ENCODE data around the gene ASL.
"Not testable (repeated sequence)": the region's sequence is repeated elsewhere in the genome, so short reads cannot be mapped to it uniquely, and the experiment has no call there.

The ASL gene

GRCh38 chr7:66076462-66077329 lies 1.1 kb downstream of the ASL start:
- DNase-seq: peak; percentile 60

DNA sequence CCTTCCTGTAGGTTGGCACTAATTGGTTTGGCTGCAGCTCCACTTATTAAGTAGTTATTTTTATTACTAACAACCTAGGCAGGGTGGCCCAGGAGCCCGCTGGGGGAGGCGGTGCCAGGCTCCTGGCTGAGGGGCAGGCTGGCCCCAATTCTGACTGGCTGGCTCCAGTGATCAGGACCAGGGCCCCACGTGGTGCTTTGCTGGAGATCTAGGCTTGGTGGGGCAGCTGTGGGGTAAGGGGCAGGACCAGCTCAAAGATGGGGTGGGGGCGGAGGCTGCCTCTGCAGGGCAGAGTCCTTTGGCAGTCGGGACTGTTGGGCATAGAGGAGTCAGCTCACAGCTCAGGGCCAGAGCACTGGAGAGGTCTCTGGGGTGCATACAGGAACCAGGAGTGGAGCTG lies 2.4 kb downstream of the ASL start:
- no peak for DNase-seq

DNA sequence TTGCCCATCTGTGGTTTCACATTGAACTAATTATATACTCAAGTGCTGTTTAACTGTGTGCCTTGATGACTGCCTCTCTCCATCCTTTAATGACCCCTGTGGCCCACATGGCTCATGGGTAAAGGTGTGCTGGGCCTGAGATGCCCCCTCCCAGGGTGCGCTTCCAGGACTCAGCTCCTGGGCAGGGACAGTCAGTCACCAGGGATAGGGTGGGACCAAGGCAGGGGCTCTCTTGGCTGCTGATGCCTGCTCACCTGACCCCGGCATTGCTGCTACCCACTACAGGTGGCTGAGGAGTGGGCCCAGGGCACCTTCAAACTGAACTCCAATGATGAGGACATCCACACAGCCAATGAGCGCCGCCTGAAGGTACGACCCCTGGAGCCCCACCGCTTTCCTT lies 6.5 kb downstream of the ASL start:
- DNase-seq: no peak

DNA sequence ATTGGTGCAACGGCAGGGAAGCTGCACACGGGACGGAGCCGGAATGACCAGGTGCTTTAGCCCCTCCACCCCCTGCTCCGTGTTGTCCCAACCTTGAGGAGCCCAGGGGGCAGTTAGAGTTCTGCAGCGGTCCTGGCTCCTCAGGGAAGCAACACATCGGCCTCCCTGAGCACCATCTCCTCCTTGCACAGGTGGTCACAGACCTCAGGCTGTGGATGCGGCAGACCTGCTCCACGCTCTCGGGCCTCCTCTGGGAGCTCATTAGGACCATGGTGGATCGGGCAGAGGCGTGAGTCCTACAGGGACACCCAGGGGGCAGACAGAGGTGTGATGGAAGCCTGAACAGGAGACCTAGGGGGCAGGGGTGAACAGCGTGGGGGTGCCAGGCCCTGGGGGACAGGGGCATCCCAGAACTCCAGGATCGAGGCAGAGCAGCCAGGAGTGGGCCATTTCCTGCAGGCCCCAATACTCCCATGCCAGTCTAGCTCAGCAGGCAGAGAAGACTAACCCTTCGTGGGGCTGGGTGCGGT lies 7.3 kb downstream of the ASL start:
- no peak for DNase-seq

DNA sequence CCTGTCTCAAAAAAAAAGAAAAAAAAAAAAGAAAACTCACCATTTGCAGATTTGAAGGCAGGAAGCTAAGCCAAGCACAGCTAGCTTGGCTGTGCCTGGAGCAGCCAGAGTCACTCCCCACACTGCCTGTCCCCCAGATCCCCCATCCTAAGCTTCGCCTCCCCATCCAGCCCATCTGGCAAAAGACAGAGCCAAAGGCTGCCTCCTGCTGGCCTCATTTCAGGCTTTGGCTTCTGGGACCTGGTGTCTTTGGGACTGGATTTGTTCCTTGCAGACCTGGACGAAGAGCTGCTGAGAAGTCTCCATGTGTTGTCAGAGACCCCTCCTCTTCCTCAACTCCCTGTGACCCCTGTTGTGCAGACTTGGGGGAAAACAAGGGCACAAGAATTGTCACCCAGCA lies 8.1 kb downstream of the ASL start:
- no peak for DNase-seq

DNA sequence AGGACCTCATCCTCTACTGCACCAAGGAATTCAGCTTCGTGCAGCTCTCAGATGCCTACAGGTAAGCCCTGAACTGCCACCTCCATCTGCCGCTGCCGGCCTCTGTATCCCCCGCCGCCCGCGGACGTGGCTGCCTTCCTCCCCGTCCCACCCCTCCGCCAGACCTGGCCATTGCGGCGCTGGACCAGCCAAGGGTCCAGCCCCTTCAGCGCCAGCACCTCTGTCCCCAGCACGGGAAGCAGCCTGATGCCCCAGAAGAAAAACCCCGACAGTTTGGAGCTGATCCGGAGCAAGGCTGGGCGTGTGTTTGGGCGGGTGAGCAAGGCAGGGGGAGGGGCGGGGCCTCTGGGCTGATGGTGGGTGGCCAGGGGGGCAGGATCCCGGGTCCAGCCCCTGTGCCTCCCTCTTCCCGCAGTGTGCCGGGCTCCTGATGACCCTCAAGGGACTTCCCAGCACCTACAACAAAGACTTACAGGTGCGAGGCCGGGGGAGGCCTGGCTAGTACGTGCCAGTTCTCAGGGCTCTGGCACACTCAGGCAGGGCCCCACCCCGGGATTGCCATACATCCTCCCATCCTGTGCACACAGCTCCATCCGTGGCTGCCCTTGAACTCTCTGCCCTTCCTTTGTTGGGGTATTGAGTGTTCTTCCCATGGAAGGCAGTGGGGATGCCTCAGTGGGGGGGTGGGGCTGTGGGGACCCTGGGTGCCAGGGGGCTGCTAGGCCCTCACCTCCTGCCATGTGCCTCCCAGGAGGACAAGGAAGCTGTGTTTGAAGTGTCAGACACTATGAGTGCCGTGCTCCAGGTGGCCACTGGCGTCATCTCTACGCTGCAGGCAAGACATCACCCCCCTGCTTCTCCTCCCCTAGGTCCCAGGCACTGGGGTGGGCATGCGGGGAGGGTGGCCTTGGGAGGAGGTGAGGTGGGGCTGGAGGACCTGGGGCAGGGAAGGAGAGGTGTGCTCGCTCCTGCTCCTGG lies 13.5 kb downstream of the ASL start:
- no peak for DNase-seq

- no peak for DNase-seq
Observed at GRCh38 chr7:66092654-66093053, 17.0 kb downstream of the ASL start.

GRCh38 chr7:66095010-66095409 lies 19.4 kb downstream of the ASL start:
- no peak for DNase-seq

DNA sequence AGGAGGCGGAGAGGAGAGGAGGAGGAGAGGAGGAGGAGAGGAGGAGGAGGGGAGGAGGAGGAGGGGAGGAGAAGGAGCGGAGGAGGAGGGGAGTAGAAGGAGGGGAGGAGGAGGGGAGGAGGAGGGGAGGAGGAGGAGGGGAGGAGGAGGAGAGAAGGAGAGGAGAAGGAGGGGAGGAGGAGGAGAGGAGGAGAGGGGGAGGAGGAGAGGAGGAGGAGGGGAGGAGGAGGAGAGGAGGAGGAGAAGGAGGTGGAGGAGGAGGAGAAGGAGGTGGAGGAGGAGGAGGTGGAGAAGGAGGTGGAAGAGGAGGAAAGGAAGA lies 23.6 kb downstream of the ASL start:
- DNase-seq: no peak

DNA sequence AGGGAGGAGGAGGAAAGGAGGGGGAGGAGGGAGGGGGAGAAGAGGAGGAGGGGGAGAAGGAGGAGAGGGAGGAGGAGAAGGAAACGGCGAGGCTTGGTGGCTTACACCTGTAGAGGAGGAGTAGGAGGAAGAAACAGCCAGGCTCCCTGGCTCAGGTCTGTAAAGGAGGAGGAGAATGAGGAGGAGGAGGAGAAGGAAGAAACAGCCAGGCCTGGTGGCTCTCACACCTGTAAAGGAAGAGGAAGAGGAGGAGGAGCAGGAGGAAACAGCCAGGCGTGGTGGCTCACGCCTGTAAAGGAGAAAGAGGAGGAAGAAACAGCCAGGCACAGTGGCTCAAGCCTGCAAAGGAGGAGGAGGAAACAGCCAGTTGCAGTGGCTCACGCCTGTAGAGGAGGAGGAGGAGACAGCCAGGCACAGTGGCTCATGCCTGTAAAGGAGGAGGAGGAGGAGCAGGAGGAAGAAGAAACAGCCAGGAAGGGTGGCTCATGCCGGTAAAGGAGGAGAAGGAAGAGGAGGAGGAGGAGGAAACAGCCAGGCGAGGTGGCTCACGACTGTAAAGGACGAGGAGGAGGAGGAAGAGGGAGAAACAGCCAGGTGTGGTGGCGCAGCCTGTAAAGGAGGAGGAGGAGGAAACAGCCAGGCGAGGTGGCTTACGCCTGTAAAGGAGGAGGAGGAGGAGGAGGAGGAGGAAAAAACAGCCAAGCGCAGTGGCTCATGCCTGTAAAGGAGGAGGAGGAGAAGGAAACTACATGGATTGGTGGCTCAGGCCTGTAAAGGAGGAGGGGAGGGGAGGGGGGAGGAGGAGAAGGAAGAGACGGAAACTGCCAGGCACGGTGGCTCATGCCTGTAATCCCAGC lies 24.2 kb downstream of the ASL start:
- DNase-seq: peak; percentile 67

- DNase-seq: no peak
Observed at GRCh38 chr7:66100408-66101050, 24.9 kb downstream of the ASL start.

GRCh38 chr7:66102168-66102567 lies 26.5 kb downstream of the ASL start:
- DNase-seq: not testable (repeated sequence)

GRCh38 chr7:66103994-66104393 lies 28.4 kb downstream of the ASL start:
- DNase-seq: peak; percentile 30

GRCh38 chr7:66105263-66105748 lies 29.7 kb downstream of the ASL start:
- DNase-seq: no peak

GRCh38 chr7:66108410-66108809 lies 32.8 kb downstream of the ASL start:
- not testable (repeated sequence) for DNase-seq

DNA sequence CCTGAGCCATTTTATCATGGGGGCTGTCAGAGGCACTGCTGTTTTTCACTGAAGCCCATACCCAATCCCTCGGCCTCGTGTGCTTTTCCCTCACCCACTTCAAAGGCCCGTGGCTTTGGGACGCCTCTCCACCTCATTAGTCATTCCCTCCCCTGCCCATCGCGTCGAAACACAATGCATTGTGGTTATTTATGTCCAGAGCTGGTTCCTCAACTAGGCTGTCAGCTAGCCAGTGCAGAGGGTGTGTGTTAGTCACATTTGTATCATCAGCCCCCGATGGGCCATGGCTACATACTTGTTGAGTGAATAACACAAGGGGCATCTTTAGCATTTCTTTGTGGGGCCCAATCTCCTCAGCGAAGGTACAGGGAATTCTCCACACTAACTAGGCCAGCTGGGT lies 35.2 kb downstream of the ASL start:
- peak; percentile 53 for DNase-seq

DNA sequence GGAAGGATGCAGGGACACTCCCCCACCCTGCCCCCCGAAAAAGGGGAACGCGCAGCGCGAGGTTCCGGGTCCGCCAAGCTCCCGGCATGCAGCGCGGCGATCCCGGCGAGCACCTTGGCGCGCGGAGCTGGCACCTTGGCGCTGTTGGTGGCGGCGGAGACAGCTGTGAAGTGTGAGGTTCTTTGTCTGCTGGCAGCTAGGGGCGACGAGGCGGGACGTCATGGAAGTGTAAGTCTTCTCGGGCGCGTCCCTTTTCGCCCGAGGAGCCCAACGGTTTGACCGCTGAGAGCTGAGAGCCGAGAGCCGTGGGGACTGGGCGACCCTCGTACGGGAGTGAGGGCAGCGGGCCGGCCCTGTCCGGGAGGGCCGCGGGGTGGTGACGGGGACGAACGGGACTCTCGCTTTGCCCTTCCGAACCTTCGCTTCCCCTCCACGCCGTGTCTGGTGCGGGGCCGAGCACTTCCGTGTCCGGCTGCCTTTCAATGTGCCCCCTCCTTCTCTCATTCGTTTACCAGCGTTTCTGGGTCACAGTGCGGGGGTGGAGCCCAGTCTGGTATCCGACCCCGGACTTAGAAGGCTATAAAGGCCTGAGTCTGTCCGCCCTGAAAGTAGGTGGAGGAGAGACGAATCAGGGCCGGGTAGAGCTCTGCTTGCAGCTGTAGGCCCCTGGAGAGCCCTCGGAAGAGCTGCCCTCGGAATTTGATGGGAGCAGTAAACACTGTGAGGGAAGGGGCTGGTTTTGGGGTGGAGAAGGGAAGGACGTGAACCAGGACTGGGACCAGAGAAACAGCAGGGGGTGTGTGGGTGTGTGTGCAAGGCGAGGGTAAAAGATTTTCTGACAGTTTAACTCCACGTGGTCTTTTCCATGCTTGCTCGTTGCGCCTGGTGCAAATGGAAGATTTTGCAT lies 39.4 kb downstream of the ASL start, which contains the start of gene CRCP:
Gene CRCP (plus strand): TSS at position 105 of the 907 bp plus-strand sequence. CDS start 116 bp downstream, at position 221.
- DNase-seq: peak; percentile 80

DNA sequence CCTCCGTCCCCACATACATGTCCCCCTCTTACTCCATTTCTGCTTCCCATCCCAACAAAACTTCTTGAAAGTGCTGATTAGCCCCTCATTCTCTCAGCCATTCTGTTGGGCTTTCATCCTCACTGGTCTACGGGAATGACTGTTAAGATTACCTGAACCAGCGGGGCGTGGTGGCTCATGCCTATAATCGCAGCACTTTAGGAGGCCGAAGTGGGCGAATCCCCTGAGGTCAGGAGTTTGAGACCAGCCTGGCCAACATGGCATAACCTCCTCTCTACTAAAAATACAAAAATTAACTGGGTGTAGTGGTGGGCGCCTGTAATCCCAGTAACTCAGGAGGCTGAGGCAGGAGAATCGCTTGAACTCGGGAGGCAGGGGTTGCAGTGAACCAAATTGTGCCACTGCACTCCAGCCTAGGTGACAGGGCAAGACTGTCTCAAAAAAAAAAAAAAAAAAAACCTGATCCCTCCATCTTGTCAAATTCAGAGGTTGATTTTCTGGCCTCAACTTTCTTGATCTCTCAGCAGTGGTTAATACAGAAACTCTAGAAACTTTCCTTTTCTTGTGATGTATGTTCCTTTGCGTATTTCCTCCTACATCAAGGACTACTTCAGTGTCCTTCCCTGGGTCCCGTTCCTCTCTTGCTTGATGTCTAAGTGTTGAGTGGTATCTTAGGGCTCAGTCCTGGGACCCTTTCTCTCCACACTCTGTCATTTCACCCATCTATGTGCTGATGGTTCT lies 41.2 kb downstream of the ASL start:
- not testable (repeated sequence) for DNase-seq

DNA sequence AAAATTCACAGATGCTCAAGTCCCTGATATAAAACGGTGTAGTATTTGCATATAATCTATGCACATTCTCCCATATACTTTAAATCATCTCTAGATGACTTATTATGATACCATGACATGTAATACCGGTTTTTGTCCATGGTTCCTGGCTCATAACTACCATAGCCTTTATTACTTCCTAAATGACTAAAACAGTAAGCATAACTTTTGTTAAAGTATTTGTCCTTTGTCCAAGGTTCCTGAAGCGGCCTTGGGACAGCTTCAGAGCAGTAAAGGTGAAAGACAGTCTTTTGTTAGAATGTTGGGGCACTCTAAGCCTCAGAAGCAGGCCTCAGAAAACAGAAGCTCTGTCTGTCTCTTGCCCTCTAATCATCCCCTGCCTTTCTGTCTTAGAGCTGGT lies 43.0 kb downstream of the ASL start:
- no peak for DNase-seq

Data from MV-4-11 (cell line).